SHP77 treated with DMSO at 0.1 percent for 48 hours (cell line): ENCODE measurements around the gene ME3.
"Not testable (repeated sequence)": the region's sequence is repeated elsewhere in the genome, so short reads cannot be mapped to it uniquely, and the experiment has no call there.

ENCODE experiments used
- DNase-seq: peaks from one replicate; lab custom pipeline; 2025; lab: John Stamatoyannopoulos, UW

Gene ME3

DNA sequence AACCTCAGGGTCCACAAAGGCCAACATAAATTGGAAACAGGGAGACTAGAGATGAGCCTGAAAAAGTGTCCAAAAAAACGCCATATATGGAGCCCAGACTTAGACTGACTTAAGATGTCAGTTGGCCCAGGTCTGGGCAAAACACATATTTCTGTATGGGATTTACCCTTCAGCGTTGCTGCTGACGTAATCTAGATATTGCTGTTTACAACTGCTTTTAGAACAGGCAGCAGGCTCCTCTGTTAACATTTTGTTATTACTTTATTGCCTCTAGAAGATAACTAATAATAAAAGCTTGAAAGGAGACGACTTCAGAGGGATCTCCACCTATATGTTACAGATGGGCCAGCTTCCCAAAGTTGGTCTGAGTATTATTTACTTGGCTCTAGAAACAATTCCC is 8.7 kb downstream of the ME3 start:
- DNase-seq = no peak

DNA sequence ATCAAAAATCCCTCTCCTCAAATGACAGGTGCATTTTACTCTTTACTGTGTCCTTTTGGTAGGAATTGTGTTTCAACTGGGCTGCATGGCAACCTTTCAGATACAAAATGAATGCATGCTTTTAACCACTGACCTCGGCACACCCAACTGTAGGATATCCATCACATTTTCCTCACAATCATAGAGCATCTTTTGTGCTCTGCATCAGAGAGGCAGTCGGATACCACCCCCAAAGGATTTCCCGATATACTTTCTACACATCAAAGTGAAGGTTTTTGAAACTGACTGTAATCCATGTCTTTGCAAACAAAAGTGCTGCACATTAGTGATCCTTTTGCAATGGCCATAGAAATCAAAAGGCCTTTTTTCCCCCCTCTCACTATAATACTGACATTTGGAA is 9.1 kb downstream of the ME3 start:
- DNase-seq = no peak

DNA sequence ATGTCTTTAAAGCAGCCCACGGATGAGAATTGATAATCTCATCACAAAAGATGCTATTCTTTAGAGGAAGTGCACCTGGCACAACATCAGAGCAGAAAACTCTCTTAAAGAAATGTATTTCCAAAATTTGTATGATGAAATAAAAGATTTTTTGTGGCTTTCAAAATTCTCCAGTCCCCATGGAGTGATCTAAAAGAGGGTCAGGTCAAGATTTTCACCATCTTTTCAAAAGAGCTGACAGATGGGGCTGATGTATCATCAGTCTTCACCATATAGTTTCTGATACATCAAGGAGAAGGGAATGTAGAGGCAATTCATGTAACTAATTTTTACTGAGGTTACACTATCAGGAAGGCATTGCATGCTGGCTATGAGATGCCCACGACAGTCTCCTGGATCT is 11.7 kb downstream of the ME3 start:
- no peak for DNase-seq

DNA sequence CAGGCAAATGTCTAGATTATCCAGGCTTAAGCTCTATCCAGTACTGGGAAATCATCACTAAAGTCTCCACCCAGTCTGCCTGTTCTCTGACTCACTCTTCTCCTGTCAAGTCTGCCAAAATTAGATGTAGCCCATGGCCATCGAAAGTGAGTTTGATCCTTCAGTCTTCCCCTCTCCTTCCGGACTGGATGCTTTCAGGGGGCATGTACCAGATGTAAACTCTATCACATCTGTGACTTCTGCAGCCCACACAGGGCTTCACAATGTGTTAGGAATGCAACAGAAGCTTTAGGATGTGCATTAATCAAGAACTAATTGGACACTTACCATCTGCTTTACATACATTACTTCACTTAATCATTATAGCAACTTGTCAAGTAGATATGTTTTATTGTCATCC is 12.3 kb downstream of the ME3 start:
- no peak for DNase-seq

DNA sequence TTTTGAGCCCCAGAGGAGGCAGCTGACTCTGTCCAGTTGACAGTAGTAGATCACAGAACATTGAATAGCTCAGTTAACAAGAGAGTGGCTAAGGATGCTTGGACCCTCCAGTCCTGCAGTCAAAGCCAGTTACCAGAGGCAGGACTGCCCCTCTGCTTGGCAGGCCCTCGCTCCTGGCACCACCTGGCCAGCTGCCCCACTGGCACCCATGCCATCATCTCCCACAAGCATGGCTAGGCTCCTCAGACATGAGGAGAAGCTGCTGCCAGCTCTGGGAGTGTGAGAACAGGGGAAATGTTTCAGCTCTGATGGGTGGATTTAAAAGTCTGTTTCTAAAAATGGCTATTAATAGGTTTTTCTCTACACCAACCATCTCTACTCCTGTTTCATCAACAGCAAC is 13.9 kb downstream of the ME3 start:
- DNase-seq = no peak

DNA sequence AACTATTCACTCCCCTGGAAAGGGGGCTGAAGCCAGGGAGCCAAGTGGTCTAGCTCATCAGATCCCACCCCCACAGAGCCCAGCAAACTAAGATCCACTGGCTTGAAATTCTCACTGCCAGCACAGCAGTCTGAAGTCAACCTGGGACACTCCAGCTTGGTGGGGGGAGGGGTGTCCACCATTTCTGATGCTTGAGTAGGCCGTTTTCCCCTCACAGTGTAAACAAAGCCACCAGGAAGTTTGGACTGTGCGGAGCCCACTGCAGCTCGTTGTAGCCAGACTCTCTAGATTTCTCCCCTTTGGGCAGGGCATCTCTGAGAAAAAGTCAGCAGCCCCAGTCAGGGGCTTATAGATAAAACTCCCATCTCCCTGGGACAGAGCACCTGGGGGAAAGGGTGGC is 27.2 kb downstream of the ME3 start:
- not testable (repeated sequence) for DNase-seq

DNA sequence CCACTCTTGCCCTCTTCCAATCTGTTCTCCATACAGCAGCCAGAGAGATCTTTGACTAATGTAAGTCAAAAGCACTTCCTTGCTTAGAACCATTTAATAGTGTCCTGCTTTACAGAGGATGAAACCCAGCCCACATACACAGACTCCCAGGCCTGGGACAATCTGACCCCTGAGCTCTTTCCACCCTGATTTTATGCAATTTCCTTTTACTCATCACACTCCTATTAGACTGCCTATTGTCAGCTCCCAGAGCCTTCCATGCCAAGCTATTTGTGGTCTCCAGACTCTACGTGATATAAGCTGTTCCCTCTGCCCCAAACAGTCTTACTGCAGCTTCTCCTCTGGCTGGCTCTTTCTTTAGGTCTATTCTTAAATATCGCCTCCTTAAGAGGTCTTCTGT is 28.1 kb downstream of the ME3 start:
- DNase-seq = no peak

DNA sequence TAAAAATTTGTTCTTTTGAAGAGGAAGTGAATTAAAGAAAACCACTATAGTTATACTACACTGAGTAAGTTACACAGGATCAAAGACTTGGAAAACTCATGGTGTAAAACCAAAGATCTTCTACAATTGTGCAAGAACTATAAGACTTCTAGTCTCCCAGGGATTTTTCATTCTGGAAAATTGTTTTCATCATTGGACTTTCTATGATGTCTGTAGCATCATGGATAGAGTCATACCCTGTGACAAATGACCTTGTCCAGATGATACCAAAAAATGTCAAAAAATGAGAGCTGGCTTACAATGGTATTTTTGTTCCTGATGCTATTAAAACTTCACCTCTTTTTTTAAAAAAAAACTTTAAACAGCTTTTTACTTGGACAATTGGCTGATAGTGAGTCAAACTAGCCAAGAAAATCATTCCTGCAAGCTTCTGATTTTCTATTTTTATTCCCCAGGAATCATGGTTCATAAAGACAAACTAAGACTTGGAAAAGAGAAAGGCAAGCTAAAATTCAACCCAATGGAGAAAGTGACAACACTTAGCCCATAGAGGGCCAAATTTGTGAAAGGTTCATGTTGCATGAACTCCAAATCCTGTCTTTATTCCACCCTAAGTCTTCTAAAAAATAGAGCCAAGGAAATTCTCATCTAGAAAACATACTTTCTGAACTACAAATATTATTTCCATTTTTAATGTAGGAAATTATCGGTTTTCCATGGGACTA is 30.7 kb downstream of the ME3 start:
- DNase-seq = no peak

DNA sequence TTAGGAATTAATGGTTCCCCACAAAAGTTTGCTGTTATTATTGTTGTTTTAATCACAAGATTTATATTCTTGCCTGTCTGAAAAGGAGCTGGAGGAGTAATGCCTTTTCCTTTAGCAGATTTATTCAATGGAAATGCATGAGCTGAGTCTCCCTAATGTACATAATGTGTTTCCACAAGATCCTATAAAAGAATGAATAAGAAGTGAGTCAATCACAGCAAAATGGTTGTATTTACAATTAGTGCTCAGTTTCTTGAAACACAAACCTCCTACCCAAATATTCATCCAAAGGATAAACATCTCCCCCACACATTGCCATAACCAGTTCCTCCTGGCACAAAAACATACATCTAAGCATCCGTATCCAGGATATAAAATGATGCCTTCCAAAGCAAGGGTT is 33.3 kb downstream of the ME3 start:
- DNase-seq = no peak

DNA sequence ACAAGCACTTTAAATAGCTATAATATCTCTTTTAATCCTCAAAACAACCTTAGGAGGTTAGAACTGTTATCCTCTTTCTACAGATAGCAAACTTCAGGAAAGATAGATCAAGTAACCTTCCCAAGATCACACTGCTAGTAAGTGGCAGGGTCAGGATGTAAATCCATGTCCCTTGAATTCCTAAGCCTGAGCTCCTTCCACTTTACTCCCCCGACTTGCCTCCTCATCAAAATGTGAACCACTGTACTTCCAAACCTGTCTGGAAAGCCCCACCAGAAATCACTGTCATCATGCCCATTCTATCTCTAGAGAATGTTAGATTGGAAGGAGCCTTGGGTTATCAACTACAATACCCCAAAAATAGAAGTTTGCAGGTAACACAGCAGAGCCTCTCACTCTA is 33.7 kb downstream of the ME3 start:
- no peak for DNase-seq

DNA sequence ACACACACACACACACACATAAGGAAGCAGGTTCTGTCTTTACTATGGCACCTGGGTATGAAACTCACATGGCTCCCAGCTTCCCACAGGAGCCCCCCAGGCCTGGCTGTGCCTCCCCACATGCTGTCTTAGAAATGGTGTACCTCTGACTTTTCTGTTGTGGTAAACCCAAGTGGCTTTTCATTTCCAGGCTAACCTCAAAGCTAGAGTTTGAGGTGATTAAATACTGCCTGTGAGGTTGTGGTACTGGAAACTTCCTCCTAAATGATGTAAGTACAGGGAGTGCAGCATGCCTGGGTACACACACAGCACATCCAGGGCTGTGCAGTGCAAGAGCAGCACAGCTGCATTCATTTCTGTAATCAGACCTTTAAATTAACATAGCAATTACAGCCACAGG is 34.4 kb downstream of the ME3 start:
- DNase-seq = no peak

DNA sequence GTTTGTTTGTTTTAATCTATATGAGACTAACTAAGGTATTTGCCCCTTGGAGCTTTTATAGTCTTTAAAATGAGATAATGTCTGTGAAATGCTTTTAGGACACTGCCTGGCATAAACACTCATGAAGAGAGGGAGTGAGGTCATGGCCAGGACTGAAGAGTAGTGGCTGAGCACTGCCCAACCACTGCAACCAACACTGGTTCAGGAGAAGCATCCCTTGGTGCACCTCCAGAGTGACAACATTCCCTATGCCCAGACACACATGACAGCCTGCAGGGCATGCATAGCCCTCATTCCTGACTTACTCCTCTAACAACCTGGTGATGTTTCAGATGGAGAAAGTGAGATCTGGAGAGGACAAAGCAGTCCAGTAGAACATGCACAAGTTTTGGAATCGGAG is 36.1 kb downstream of the ME3 start:
- DNase-seq = no peak

DNA sequence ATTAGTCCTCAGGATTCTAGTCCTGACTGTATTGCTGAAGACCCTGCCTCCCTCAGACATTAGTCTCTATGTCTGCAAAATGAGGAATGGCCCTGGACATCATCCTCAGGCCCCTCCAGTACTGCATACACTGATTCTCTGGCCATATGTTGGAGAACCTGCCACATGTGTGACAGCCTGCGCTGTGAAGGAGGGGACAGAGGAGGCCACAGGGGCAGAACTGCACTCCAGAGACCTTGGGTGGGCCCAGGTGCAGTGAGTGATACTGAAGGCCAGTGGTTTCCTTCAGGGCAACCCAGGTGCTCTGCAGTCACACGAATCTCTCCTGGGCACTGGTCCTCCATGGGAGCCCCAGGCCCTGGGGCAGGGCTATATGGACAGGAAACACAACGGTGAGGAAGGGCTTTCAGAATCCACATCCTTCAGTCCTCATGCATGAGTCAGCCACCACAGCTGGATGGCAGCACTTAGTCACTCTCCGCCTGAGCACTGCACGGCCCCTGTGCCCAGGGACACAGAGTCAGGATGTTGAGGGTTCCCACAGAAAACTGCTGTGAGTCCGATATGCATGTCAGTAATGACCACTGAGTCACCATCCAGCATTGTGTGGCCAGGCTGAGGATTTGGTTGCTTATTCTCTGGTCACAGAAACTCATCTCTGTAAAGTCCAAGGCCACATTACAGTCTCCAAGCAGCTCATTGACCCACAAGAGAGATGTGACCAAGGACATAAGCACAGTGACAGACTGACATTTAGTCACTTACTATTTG is 39.7 kb downstream of the ME3 start:
- DNase-seq = no peak

DNA sequence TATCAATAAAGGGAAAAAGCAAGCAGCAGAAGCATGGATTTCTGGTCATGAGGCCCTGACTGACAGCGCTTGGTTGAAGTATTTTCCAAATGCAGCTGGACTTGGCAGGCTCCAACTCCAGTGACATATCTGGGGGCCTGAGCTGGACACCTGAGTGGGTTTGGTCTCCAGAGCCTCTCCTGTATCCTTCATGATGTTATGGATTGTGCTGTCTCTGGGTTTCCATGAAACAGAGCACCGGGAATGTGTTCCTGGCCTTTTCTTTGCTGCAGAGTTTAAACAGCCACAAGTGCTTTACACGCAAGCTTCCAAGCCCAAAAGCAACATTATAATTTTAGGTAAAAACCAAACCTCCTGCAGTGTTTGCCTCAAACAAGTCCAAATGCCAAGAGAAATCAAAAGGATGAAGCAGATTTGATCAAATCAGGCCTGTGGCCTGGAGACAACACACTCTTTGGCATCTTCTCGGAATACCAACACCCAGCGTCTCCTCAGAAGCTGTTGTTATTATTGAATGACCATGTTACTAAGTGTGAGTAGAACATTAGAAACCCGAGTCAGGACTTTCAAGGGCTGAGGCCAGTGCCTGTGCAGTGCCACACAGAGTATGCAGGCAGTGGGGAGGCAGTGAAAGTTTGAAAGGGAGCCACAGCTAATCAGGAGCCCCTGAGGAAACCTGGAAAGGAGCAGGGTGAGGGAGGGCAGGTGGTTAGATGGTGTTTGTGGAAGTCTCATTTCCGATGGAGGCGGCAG is 42.0 kb downstream of the ME3 start:
- no peak for DNase-seq

DNA sequence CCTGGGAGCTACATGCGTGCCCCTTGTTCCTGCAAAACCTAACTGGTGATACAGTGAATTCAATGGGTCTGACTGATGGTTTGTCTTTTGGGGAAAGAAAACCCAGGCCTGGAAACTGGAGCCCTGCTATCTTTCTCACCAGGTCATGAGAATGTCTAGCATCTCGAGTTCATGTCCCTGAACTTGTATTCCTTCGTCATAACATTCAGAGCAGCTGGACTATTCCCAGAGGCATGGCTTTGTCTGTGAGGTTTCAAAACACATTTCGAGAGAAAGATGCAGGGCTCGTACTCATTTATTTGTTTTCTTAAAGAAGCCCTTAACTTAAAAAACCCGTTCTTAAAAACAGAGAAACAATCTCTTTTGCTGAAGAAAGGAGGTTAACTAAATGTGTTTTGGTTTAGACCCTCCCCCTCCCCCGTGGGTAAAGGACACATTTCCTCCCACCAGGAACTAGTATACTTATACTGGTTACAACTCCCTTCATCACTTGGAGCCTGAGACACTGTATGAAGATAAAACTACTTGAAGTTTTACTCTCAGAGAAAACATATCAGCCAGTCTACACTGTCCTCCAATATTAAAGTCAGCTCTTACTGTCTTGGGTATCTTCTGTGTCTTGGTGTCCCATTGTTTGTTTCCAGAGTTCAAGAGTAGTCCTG is 43.2 kb downstream of the ME3 start:
- DNase-seq = no peak

DNA sequence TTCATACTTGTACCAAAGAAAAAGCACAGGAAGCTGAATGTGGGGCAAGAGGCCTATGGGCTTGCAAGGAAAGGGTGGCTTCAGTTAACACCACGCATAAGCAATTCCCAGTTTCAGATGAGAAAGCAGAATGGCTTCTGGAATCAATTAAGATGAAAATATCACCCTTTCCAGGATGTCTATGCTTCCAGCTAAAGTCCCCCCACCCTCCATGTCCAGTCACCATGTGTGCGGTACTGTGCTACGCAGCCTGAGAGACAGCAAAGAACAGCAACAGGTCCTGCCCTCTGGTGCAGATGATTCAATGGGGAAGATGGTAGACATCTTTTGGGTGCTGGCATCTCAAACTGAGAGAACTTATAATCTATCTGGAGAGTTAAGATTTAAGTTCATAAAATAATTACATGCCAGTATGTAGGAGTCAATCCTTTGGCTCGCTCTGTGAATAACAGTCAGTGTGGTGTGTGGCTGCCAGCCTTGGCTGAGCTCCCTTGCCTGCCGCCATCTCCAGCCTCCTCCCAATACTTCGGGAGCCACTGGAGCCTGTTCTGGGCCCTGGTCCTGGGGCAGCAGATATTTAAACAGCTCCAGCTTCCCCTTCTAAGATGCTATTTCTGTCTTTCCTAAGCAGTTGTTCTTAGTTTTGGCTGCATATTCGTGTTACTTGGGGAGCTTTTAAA is 44.5 kb downstream of the ME3 start:
- no peak for DNase-seq

DNA sequence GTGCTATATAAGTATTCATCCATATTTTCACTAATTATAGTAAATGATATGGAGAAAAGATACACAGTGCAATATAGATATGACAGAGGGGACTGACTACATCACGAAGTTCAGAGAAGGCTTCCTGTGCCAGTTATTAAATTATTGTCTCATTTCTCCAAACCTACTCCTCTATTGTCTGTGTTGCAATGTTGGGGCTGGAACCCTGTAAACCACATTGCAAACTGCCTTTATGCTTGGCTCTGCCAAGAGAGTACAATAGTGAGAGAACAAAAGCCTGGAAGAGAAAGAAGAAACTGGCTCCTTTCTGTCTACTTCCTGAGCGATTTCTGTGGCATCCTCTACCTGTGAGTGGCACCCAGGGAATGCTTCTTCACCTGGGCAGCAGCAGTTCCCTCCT is 46.4 kb downstream of the ME3 start:
- no peak for DNase-seq

DNA sequence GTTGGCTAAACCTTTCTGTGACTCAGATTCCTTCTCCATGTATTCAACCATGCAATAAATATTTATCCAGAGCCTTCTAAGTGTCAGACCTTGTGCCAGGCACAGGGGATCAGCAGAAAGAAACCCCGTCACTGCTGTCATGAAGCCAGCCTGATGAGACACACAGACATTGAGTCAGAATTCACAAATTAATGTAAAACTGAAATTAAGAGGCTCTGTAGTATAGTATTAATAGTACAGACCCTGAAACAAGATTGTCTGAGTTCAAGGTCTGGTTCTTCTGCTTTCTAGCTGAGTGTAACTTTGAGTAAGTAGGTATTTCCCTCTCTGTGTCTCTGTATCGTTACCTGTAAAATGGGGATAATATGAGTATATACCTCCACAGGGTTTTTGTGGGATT is 46.9 kb downstream of the ME3 start:
- no peak for DNase-seq

DNA sequence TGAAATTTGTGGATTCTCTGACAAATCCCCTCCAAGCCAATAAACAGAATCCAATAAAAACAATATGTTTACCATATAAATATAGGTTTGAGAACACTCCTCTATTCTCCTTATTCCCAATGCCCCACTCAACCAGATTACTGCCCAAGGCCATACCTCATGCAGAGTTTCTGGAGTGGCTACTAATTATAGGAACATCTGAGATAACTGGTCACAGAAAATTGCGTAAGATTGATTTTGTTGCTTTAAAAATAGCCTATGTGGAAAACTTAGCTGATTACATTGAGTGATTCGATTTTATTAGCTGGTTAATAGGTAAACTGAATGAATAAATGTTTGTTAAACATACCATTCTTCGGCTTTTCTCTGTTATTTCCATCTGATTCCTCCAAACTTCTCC is 48.0 kb downstream of the ME3 start:
- DNase-seq = no peak

DNA sequence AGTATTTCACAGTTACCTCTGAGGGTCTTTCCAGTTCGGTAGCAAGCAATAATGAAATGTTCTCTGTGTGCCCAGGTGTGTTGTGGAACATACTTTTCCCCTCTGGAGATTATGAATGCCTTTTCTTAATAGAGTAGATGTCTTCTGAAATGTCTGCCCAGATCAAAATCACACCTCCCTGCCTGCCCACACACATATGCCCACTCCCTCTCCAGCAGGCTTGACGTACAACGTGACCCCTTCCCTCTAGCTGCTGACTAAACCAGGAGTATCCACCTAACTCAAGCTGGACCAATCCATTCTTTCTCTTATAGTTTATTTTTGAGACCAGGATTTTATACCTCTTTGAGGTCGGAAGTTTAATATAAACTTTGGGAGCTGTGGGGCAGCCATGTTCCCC is 48.7 kb downstream of the ME3 start:
- no peak for DNase-seq

DNA sequence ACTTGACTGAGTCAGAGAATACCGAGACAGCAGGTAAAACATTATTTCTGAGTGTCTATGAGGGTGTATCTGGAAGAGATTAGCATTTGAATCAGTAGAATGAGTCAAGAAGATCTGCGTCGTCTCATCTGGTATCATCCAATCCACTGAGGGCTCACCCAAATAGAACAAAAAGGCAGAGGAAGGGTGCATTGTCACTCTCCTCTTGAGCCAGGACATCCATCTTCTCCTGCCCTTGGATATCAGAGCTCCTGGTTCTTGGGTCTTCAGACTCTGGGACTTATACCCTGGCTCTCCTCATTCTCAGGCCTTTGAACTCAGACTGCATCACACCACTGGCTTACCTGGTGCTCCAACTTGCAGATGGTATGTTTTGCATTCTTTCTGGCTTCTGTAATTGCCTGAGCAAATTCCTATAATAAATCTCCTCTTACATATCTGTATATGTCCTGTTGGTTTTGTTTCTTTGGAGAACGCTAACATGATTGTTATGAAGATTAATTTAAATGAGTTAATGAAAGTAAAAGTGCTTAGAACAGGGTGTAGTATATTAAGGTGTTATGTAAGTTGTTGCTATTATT is 49.3 kb downstream of the ME3 start:
- no peak for DNase-seq

DNA sequence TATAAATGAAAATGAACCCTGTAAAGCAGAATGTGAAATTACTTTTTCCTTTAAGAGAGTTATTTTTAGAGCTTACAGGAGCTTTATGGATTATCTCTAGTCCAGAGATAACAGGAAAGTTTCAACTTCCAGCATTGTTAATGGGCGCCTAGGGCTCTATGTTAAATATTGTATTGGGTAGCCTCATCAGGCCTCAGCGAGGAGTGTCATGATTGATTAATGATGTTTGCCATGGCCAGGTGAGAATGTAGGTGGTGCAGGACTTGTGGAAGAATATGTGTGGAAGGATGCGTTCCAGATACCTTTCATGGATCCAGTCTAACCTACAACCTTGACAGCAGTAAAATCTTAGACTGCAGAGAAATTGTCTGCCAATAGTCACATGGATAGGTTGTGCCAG is 50.6 kb downstream of the ME3 start:
- DNase-seq = no peak
